ENCODE results near the gene TPM2.

- TF ChIP-seq ARNTL (CRISPR knock-in tag; IDR thresholded peaks at IDR 0.05; ENCODE audit: borderline replicate concordance, low read depth) = no peak
- TF ChIP-seq PATZ1 (CRISPR knock-in tag; IDR thresholded peaks at IDR 0.05; ENCODE audit: borderline replicate concordance) = no peak
- TF ChIP-seq GLIS3 (CRISPR knock-in tag; IDR thresholded peaks at IDR 0.05) = no peak
- no peak for TF ChIP-seq ZNF565 (CRISPR knock-in tag; conservative IDR thresholded peaks at IDR 0.05; ENCODE audit: low read depth)
- no peak for TF ChIP-seq BACH2 (CRISPR knock-in tag; IDR thresholded peaks at IDR 0.05; ENCODE audit: borderline replicate concordance)
- TF ChIP-seq CSDC2 (CRISPR knock-in tag; IDR thresholded peaks at IDR 0.05) = no peak
- no peak for TF ChIP-seq ZNF70 (CRISPR knock-in tag; IDR thresholded peaks at IDR 0.05)
- no peak for TF ChIP-seq TOX (CRISPR knock-in tag; IDR thresholded peaks at IDR 0.05; ENCODE audit: borderline replicate concordance)
- no peak for TF ChIP-seq ZC3H10 (CRISPR knock-in tag; IDR thresholded peaks at IDR 0.05)
- no peak for TF ChIP-seq ESRRG (CRISPR knock-in tag; IDR thresholded peaks at IDR 0.05)
- TF ChIP-seq ZFP30 (CRISPR knock-in tag; IDR thresholded peaks at IDR 0.05) = no peak
Observed at GRCh38 chr9:35669331-35670145, 20.2 kb downstream of the TPM2 start.
